ENCODE measurements around the gene TLX3. TPM values are rescaled to one million over a fixed set of nuclear protein-coding genes. Genes with fewer than 3 reads are reported as not detected.
A peak's percentile ranks its signal among the peaks of the same experiment; 100 is the strongest.
"Not testable (repeated sequence)": the region's sequence is repeated elsewhere in the genome, so short reads cannot be mapped to it uniquely, and the experiment has no call there.

TLX3 gene
- total RNA-seq, 3 donors from 2014 or later, result not detected

GRCh38 chr5:171342362-171343111 is 33.5 kb downstream of the TLX3 start:
- Histone ChIP-seq H3K9me3 (no peaks in the 10 kb centered on the region), H3K4me1 (ENCODE audit: low read depth) (no peaks in the 10 kb centered on the region), H3K36me3 (ENCODE audit: low read depth) (no peaks in the 10 kb centered on the region), H3K4me3 (no peak overlapping the region)
- ATAC-seq (peak; percentile 66), DNase-seq (peak in 1 of 3 donors; percentile 68)
- TF ChIP-seq CTCF (IDR thresholded peaks at IDR 0.05), result peak; percentile 34
- intact Hi-C loops (cut with DNase I, micrococcal nuclease), result no loop called here

DNA sequence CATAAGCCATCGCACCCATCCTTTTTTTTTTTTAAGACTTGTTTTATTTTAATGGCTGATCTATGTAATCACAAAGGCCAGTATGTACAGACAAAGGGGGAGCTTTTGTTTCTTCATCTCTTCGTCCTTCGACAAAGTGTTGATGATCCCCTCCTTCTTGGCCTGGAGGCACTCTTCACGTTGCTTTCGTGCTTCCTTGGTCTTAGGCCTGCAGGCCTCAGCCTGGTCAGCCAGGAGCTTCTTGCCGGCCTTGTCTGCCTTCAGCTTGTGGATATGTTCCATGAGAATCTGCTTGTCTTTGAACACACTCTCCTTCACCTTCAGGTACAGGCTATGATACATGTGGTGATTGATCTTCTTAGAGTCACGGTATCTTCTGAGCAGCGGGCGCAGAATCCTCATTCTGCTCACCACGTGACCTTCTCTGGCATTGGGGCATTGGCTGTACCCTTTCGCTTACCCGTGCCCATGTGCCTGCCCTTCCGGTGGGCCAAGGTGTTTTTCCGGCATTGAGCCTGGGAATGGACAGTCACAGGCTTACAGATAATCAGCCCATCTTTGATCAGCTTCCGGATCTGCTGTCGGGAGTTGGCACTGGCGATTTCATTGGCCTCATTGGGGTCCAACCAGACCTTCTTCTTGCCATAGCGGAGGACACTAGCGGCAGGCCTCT is 36.0 kb downstream of the TLX3 start:
- H3K4me3 ChIP-seq, result no peak overlapping the region
- no peaks in the 10 kb centered on the region for H3K9me3 ChIP-seq
- no peaks in the 10 kb centered on the region for H3K4me1 ChIP-seq (ENCODE audit: low read depth)
- intact Hi-C loops (cut with DNase I, micrococcal nuclease), result no loop called here
- no peaks in the 10 kb centered on the region for H3K36me3 ChIP-seq (ENCODE audit: low read depth)
- no peak for TF ChIP-seq CTCF (IDR thresholded peaks at IDR 0.05)
- DNase-seq (no peak), ATAC-seq (no peak)

GRCh38 chr5:171351536-171352073 is 42.6 kb downstream of the TLX3 start:
- DNase-seq (no peak), ATAC-seq (no peak)
- Histone ChIP-seq H3K36me3 (ENCODE audit: low read depth) (no peaks in the 10 kb centered on the region), H3K4me1 (ENCODE audit: low read depth) (no peaks in the 10 kb centered on the region), H3K4me3 (no peak overlapping the region), H3K9me3 (no peaks in the 10 kb centered on the region)
- TF ChIP-seq CTCF (IDR thresholded peaks at IDR 0.05), result no peak
- intact Hi-C loops (cut with DNase I, micrococcal nuclease), result no loop called here

DNA sequence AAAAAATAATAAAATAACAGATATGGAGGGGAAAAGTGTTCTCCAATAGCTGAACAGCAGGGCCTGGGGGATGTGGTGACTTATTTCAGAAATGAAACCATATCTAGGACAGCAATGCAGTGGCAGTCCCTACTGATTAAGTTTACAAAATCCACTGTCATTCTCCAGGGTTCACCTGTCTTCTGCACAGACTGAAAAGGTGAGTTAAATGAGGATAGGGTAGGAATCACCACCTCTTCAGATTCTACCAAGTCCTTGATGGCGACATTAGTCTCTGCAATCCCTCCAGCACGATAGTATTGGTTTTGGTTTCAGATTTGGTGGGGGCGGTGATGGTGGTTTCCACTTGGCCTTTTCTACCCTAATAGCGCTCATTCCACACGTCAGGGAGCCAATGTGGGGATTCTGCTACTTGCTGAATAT is 46.3 kb downstream of the TLX3 start:
- intact Hi-C loops (cut with DNase I, micrococcal nuclease), result no loop called here
- no peak for DNase-seq
- no peaks in the 10 kb centered on the region for H3K36me3 ChIP-seq (ENCODE audit: low read depth)
- H3K4me3 ChIP-seq, result no peak overlapping the region
- H3K9me3 ChIP-seq, result no peaks in the 10 kb centered on the region
- no peaks in the 10 kb centered on the region for H3K4me1 ChIP-seq (ENCODE audit: low read depth)
- no peak for ATAC-seq
- TF ChIP-seq CTCF (IDR thresholded peaks at IDR 0.05), result no peak

- H3K9me3 ChIP-seq, result no peaks in the 10 kb centered on the region
- TF ChIP-seq CTCF (IDR thresholded peaks at IDR 0.05), result no peak
- H3K4me1 ChIP-seq (ENCODE audit: low read depth), result no peaks in the 10 kb centered on the region
- intact Hi-C loops (cut with DNase I, micrococcal nuclease), result no loop called here
- no peak overlapping the region for H3K4me3 ChIP-seq
- no peaks in the 10 kb centered on the region for H3K36me3 ChIP-seq (ENCODE audit: low read depth)
- DNase-seq (no peak), ATAC-seq (no peak)
Measured at GRCh38 chr5:171357843-171358242, 48.8 kb downstream of the TLX3 start.

GRCh38 chr5:171361151-171361550 is 52.1 kb downstream of the TLX3 start:
- DNase-seq; H3K9me3 ChIP-seq; intact Hi-C loops (cut with DNase I, micrococcal nuclease); H3K36me3 ChIP-seq (ENCODE audit: low read depth); ATAC-seq; H3K4me3 ChIP-seq; H3K4me1 ChIP-seq (ENCODE audit: low read depth): not testable (repeated sequence)
